Dermis microvascular lymphatic vessel endothelial cell (primary cell): Measurements from ENCODE around the gene TBC1D13. TPM values are rescaled to one million over a fixed set of nuclear protein-coding genes. Genes with fewer than 3 reads are reported as not detected.
"Not testable (repeated sequence)": the region's sequence is repeated elsewhere in the genome, so short reads cannot be mapped to it uniquely, and the experiment has no call there.

Experiments
- DNase-seq, 2 donors: peaks; one replicate each; pipeline versions ENCODE4 v3.0.0 to v3.0.0-alpha.2; 2010; ENCODE audit warnings: low read depth in 2 of 2
- total RNA-seq: library from RNA; depleted of rRNA; stranded (reverse); fragments of >200 nt; gene quantifications from 2 replicates; pipeline ENCODE4 v1.2.1, GENCODE V29; 2014

The TBC1D13 gene
- total RNA-seq, 1 donor from 2014 or later: 9.6 TPM

DNA sequence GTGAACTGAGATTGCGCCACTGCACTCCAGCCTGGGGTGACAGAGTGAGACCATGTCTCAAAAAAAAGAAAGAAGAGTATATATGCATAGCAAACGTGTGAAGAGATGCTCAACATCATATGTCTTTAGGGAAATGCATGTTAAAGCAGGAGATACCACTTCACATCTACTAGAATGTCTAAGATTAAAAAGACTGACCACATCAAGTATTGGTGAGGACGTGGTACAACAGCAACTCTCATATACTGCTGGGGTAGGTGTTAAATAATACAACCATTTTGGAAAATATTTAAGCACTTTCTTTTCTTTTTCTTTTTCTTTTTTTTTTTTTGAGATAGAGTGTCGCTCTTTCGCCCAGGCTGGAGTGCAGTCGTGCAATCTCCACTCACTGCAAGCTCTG lies 1.6 kb upstream of the TBC1D13 start:
- DNase-seq: no peak

DNA sequence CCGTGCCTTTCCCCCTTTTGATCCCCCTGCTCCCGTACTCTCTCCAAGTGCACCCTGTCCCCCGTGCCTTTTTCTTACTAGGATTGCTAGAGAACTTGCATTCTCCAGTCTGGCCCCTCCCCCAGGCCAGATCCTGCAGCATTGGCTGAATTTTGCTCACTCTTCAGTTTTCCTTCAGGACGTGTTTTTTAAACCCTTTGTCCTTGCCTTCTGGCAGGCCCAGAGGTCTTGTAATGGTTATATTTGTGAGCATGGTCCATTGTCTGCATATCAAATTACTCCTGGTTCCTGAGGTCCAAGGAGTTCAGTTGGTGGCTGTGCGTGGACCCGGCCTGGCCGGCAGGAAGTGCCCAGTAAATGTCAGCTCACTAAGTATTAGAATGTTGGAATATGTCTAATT lies 606 bp downstream of the TBC1D13 start:
- peak in 1 of 2 donors; percentile 18 for DNase-seq

DNA sequence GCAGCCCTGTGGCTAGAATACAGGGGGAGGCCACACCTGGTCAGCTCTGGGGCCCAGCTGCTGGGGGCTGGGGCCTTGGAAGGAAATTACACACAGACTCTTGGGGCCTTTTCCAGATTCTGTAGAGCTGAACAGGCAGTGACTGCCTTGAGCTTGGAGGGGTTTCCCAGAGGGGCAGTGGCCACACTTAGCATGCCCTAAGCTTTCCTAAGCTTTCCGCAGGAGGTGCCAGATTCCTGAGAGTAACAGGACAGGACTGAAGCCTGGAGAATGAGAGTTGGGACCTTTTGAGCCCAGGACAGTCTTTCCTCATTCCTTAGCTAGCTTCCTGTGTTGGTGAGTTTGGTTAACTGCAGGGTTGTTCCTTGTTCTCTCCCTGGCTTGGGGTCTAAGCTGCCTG lies 1.4 kb downstream of the TBC1D13 start:
- DNase-seq: no peak

DNA sequence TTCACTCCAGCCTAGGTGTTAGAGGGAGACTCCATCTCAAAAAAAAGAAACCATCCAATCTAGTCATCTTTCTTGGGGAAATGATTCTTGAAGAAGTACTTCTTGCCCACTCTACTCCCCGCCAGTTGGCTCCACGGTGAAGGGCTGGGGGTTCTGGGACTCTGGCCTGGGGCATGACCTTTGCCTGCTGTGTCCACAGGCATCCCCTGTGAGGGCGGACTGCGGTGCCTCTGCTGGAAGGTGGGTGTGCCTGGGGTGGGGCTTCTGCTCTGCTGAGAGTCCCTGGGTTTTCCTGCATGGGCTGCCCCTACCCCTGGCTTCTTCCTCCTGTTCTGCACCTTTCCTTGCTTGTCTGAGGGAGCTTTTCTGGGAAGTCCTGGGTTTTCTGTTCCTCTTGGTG lies 3.5 kb downstream of the TBC1D13 start:
- DNase-seq: no peak

DNA sequence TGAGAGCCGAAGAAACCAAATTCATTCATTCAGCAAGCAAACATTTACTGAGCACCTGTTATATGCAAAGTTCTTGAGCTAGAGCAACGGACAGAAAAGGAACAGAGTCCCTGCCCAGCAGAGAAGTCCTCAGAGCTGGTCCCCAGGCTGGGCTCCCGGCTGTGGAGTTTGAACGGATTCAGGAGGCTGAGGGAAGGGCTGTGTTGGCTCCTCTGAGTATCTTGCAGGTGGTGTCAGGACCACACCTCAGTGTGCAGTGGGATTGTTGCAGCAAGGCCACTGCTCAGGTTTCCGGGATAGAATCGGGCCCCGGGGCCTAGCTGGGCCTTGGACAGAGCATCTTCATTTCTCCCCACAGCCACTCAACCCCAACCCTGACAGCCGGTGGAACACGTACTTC lies 5.1 kb downstream of the TBC1D13 start:
- no peak for DNase-seq

DNA sequence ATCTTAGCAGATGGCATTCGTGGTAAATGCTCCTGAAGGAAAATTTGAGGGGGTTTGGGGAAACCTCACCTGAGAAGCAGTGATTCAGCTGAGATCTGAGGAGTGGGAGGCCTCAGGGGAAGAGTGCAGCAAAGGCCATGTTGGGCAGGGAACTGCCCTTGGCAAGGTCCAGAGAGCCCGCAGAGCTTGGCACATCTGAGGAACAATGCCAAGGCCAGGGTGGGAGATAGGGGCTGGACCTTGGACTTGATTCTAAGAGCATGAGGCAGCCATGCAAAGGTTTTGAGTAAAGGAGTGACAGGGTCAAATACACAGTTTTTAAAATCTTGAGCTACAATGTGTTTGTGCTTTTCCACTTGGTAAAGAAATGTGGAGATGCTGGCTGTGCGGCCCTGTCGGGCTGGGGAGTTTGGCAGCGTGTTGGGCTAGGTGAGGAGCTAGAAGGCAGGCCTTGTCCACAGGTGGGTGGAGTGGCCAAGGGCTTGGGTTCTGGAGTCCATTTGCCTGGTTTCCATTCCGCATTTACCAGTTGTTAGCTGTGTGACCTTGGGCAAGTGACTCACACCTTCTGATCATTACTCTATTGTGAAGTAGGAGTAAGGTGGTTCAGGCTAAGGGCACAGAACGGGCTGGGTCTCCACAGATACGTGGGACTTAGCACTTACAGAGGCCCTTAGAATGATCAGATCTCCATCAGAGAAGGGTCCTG lies 6.1 kb downstream of the TBC1D13 start:
- DNase-seq: no peak

DNA sequence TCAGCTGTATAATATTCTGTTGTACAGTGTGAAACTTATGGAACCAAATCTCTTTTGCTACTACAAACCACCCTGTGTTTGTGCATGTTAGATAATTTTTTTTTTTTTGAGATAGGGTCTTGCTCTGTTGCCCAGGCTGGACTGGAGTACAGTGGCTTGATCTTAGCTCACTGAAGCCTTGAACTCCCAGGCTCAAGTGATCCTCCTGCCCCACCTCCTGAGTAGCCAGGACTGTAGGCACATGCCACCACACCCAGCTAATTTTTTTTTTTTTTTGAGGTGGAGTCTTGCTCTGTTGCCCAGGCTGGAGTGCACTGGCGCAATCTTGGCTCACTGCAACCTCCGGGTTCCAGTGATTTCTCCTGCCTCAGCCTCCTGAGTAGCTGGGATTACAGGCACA lies 7.9 kb downstream of the TBC1D13 start:
- not testable (repeated sequence) for DNase-seq

DNA sequence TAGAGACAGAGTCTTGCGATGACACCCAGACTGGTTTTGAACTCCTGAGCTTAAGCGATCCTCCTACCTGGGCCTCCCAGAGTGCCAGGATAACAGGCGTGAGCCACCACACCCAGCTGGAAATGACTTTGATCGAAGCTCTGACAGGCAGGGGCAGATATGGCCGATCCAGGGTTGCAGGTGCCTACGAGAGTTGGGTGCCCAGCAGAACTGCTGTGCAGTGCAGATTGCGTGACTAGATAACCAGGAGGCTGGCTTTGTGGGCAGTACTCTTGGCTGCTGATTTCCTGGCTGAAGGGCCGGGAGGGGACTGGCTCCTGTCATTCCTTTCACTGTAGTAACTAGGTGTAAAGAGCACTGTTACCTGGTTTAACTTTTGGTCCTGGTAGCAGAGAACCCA lies 11.8 kb downstream of the TBC1D13 start:
- no peak for DNase-seq

DNA sequence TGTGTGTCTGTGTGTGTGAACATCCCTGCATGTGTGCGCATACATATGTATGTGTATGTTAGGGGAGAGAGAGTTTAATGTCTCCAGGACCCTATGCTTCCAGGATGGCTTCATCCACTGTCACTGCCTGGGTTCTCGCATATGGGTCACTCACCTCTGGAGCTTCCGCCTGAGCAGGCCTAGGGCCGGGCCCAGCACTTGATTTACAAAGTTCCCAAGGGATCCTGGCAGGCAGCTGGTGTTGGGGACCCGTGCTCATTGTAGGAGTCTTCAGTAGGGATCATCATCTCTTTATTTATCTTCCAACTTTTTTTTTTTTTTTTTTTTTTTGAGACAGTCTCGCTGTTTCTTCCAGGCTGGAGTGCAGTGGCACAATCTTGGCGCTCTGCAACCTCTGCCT lies 13.0 kb downstream of the TBC1D13 start:
- no peak for DNase-seq

DNA sequence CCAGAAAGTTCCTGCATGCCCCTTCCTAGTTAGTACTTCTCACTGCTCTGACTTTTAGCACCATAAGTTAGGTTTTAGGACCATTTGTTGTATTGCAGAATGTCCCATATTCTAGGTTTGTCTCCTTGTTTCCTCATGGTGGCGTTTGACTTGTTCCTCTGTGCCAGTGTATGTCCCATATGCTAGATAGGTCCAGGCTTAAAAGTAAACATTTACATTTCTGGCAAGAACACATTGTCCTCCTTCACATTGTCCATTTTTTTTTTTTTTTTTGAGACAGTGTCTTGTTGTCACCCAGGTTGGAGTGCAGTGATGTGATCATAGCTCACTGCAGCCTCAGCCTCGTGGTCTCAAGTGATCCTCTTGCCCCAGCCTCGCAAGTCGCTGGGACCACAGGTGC lies 15.4 kb downstream of the TBC1D13 start:
- DNase-seq: no peak

DNA sequence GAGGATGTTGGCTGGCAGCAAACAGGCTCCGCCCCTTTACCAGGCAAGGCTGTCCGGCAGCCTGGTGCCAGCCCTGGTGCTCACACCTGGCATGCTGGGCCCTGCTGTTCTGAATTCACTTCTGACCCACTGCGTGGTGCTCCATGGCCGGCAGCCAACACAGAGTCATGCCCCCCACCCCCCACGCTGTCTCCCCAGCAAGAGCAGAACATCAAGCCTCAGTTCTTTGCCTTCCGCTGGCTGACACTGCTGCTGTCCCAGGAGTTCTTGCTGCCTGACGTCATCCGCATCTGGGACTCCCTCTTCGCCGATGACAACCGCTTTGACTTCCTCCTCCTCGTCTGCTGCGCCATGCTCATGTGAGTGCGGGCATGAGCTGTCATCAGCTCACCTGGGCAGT lies 18.6 kb downstream of the TBC1D13 start:
- no peak for DNase-seq

DNA sequence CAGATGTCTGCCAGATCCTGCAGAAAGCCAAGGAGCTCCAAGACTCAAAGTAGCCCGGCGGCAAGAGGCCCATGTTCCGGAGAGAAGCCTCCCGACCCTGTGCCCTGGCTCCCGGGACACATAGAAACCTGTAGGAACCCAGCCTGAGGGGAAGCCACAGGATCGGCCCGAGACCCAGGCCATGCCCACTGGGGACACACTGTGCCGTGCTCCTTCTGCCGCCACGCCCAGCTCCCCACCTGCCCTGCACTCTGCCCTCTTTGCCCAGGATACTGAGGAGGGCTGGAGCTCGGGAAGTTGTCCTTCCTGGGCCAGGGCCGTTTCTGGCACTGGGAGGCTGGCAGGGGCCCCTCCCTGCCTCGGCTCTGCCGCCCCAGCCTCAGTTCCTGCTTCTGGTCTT lies 20.8 kb downstream of the TBC1D13 start:
- DNase-seq: no peak

DNA sequence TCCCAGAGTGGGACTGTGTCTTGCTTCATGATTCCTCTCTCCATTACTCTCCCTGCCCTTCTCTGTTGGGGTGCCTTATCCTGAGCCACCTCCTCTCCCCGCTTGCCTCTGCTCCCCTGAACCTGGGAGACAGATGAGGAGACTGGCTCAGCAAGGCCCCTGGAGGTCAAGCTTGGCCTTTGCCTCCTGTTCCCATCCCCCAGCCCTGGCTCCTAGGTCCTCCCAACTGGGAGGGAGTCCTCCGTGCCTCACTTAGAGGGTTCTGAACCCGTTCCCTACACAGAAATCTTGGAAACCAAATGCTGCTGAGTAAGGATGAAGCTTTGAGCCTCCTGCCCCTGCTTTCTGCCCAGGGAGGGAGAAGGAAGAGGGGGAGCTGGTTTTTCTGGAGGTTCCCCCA lies 21.5 kb downstream of the TBC1D13 start:
- DNase-seq: no peak

DNA sequence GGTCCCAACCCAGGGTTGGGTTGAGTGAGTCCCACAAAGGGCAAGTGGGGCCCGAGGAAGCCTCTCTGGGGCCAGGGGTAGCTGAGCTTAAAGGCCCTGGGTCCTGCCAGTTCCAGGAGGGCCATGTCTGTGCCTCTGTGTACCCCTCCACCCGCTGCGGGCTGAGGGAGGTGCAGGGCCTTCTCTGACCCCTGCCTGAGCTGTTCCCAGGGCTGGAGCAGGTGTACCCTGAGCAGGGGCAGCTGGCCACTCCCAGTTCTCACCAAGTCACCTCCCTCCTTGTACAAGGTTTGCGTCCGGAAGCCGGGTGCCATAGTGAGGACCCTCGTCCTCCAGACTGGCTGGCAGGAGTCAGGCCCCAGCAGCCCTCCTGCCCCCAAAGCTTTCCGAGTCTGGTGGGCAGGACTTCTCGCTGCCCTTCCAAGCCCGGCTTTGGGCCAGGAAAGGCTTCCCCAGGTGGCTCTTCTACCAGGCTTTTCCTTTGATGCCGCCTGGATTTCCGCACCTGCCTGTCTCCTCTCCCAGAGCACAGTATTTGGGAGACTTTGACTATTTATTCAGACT lies 22.1 kb downstream of the TBC1D13 start:
- no peak for DNase-seq

DNA sequence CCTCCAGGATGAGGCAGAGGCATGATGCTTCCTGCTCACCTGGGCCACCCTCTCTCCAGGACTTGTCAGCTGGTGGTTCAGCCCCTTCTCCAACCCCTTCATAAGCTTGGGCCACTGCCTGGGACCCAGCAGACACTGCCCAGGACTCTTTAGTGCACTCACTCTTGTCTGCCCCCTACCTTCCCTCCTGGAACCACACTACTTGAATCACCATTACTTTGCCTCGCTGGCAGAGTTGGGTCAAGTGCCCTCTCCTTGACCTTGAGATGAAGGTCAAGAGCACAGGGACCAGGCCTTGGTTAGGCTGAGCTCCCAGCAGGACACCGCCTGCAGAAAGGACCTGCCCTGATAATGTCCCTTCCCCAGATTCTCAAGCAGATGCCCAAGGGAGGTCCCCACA lies 22.8 kb downstream of the TBC1D13 start:
- no peak for DNase-seq

DNA sequence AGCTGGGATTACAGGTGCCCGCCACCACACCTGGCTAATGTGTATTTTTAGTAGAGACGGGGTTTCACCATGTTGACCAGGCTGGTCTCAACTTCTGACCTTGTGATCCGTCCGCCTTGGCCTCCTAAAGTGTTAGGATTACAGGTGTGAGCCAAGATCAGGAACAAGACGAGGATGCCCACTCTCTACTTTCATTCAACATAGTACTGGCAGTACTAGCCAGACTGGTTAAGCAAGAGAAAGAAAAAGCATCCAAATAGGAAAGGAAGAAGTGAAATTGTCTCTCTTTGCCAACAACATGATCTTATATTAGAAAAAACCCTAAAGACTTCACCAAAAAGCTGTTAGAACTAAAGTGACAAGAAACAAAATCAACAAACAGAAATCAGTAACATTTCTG lies 23.8 kb downstream of the TBC1D13 start:
- no peak for DNase-seq

DNA sequence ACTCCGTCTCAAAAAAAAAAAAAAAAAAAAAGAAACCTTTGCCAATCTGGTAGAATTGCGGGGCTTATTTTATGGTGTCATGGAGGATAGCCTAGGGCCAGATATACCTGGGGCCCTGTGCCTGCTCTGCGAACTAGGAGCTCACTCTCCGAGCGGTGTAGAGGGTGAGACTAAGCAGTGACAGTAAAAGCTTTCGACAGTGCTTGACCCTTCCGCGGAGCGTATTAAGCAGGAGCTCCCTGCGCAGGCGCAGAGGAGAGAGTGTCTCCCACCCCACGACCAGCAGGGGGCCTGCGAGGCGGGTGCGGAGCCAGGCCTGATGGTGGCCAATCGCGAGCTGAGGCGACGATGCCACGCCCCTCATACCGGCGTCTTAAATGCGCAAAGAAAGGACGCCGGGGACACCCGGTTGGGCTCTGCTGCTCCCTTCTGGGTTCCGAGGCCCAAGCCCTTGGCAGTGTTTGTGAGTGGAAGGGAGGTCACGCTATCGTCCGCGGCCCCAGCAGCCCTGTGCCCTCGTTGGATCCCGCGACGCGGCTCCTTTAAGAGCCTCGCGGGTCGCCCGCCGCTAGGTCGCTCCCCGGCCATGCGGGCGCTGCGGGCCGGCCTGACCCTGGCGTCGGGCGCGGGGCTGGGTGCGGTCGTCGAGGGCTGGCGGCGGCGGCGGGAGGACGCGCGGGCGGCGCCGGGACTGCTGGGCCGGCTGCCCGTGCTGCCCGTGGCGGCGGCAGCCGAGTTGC lies 31.2 kb downstream of the TBC1D13 start, which contains the start of gene ENDOG:
Gene ENDOG, plus strand, starts transcription at position 402 of the 740 bp plus-strand sequence. Its CDS starts 185 bp downstream, at position 587.
- DNase-seq: peak; percentile 88 to 97

DNA sequence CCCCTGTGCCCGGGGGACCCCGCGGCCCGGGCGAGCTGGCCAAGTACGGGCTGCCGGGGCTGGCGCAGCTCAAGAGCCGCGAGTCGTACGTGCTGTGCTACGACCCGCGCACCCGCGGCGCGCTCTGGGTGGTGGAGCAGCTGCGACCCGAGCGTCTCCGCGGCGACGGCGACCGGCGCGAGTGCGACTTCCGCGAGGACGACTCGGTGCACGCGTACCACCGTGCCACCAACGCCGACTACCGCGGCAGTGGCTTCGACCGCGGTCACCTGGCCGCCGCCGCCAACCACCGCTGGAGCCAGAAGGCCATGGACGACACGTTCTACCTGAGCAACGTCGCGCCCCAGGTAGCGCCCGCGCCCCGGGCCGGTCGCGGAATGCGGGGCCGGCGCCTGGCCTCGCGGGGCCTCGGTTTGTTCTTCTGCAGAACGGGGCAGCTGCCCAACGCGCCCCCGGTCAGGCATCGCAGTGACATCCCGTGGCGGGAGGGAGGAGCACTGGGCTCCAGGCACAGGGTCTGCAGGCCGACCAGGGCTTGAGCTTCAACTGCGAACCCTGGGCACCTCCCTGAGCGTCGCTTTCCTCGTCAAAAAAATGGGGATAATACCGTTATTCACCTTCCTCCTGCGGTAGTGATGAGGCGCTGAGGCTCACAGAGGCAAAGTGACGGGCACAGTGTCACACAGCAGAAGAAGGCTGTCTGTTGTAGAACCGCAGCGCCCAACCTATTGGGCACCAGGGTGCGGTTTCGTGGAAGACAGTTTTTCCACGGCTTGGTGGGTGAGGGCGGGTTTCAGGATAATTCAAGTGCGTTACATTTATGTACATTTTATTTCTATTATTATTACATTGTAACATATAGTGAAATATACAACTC lies 32.0 kb downstream of the TBC1D13 start:
- peak in 1 of 2 donors; percentile 38 for DNase-seq

DNA sequence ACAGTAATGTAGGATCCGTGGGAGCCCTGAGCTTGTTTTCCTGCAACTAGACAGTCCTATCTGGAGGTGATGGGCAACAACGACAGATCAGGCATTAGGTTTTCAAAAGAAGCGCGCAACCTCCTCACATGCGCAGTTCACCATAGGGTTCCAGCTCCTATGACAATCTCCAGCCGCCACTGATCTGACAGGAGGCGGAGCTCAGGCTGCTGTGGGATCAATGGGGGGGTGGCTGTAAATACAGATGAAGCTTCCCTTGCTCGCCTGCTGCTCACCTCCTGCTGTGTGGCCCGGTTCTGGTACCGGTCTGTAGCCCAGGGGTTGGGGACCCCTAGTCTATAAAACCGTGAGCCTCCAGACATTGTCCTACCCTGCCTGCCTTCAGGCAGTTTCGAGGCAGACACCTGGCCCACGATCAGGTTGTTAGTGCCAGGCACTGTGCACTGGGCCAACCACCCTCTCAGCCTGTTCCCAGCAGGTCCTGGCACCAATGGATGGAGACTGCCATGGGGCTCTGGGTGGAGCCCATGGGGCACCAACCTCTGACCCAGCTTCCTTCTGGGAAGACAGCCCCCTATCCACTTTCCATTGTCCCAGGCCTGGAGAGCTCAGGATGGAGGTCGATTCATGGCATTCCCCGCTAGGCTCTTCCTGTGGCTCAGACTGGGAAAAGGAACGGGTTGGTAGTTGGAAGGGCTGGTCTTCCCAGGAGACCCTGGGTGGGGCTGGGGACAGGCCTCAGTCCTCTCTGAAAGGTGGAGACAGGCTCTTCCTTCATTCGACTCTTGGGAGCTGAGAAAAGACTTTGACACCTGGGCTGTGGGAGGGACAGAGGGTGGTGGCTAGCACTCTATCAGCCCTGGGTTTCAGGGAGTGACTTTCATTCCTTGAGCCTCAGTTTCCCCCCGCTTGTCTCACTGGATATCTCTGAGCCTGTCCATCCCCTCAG lies 32.9 kb downstream of the TBC1D13 start:
- DNase-seq: no peak
